Type B pancreatic cell (in vitro differentiated cells): ENCODE results near the gene FOSB. TPM values are rescaled to one million over a fixed set of nuclear protein-coding genes. Genes with fewer than 3 reads are reported as not detected.
A peak's percentile ranks its signal among the peaks of the same experiment; 100 is the strongest.

ENCODE experiments used
- DNase-seq: peaks from one replicate; pipeline ENCODE4 v3.0.0; 2021; ENCODE audit warnings: mixed read lengths; ENCODE audit not compliant: unreplicated experiment; ENCODE audit errors: extremely low spot score
- H3K27ac Mint-ChIP-seq: 2 replicates; pipeline ENCODE4 v1.8.0; 2021; ENCODE audit warnings: mild to moderate bottlenecking, mixed read lengths
- H3K27me3 Mint-ChIP-seq: 2 replicates; pipeline ENCODE4 v1.8.0; 2021; ENCODE audit warnings: mixed read lengths
- H3K36me3 Mint-ChIP-seq: 2 replicates; pipeline ENCODE4 v1.8.0; 2021; ENCODE audit warnings: mixed read lengths
- H3K4me1 Mint-ChIP-seq: one replicate; pipeline ENCODE4 v1.8.0; 2021; ENCODE audit warnings: mixed read lengths; ENCODE audit not compliant: unreplicated experiment
- H3K4me3 Mint-ChIP-seq: 2 replicates; pipeline ENCODE4 v1.8.0; 2021; ENCODE audit warnings: mild to moderate bottlenecking, mixed read lengths
- H3K9me3 Mint-ChIP-seq: 2 replicates; pipeline ENCODE4 v1.8.0; 2021; ENCODE audit warnings: mixed read lengths
- CTCF ChIP-seq: fragments of 200-600 bp; sonication (generic); conservative IDR thresholded peaks from 2 replicates; pipeline ENCODE4 v1.5.0; 2021; ENCODE audit warnings: antibody characterized with exemption, mild to moderate bottlenecking
- total RNA-seq: library from RNA; stranded (reverse); gene quantifications from 2 replicates; pipeline ENCODE4 v1.2.1, GENCODE V29; 2021; ENCODE audit warnings: low replicate concordance

FOSB gene
- total RNA-seq, 1 donor from 2014 or later, result 28.4 TPM

GRCh38 chr19:45517238-45517637 lies 49.4 kb downstream of the FOSB start:
- Mint-ChIP-seq H3K27me3 (no peaks in the 10 kb centered on the region), H3K36me3 (no peaks in the 10 kb centered on the region), H3K9me3 (no peaks in the 10 kb centered on the region), H3K4me1 (peaks cover 5% of the 10 kb centered on the region), H3K4me3 (no peak overlapping the region), H3K27ac (no peak overlapping the region)
- TF ChIP-seq CTCF, result no peak
- DNase-seq, result no peak

GRCh38 chr19:45517641-45518468 lies 50.1 kb downstream of the FOSB start:
- peaks cover 5% of the 10 kb centered on the region for H3K4me1 Mint-ChIP-seq
- TF ChIP-seq CTCF, result no peak
- H3K4me3 Mint-ChIP-seq, result no peak overlapping the region
- H3K27me3 Mint-ChIP-seq, result no peaks in the 10 kb centered on the region
- no peaks in the 10 kb centered on the region for H3K9me3 Mint-ChIP-seq
- H3K36me3 Mint-ChIP-seq, result no peaks in the 10 kb centered on the region
- no peak for DNase-seq
- H3K27ac Mint-ChIP-seq, result no peak overlapping the region

- Mint-ChIP-seq H3K27ac (no peak overlapping the region), H3K9me3 (no peaks in the 10 kb centered on the region), H3K36me3 (peaks cover under 1% of the 10 kb centered on the region), H3K27me3 (no peaks in the 10 kb centered on the region), H3K4me3 (no peak overlapping the region), H3K4me1 (peaks cover 5% of the 10 kb centered on the region)
- DNase-seq, result no peak
- TF ChIP-seq CTCF, result no peak
Observed at GRCh38 chr19:45518469-45518826, 50.7 kb downstream of the FOSB start.

GRCh38 chr19:45522010-45522941 lies 54.5 kb downstream of the FOSB start:
- Mint-ChIP-seq H3K4me1 (peaks cover 5% of the 10 kb centered on the region), H3K27ac (no peak overlapping the region), H3K27me3 (no peaks in the 10 kb centered on the region), H3K4me3 (no peak overlapping the region), H3K36me3 (peaks cover 11% of the 10 kb centered on the region), H3K9me3 (no peaks in the 10 kb centered on the region)
- no peak for TF ChIP-seq CTCF
- no peak for DNase-seq

- Mint-ChIP-seq H3K27me3 (peaks cover 14% of the 10 kb centered on the region), H3K36me3 (peaks cover 20% of the 10 kb centered on the region), H3K9me3 (no peaks in the 10 kb centered on the region), H3K4me3 (peak overlapping the region; percentile 65), H3K4me1 (peaks cover 19% of the 10 kb centered on the region), H3K27ac (peak overlapping the region; percentile 77)
- peak; percentile 82 for DNase-seq
- peak; percentile 92 for TF ChIP-seq CTCF
Observed at GRCh38 chr19:45523642-45524256, 56.0 kb downstream of the FOSB start.
